EH (cell line): Measurements from ENCODE around the gene NPIPB12.
"Not testable (repeated sequence)": the region's sequence is repeated elsewhere in the genome, so short reads cannot be mapped to it uniquely, and the experiment has no call there.

Experiments used
- DNase-seq: peaks from one replicate; pipeline ENCODE4 v3.0.0-alpha.2; 2015; ENCODE audit warnings: low read depth

Gene NPIPB12

DNA sequence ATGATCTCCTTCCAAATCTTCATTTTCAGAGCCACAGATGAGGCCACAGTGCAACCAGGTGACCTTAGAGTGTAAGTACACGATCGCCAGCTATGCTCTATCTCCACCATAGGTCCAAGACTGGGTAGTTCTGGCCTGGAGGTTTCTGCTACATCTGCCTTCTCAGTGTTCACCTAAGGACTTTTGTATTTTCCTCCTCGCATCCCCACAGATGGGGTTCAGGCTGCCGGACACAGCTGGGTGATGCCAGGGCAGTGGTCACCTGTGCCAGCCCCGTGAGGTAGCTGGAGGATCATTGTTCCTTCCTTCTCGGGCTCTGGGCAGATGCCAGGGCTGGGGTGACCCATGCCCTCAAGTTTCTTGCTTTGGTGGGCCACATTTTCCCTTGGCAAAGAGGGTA, at the start of gene NPIPB12:
NPIPB12 (minus strand) TSS at position 101 of the 400 bp plus-strand sequence.
- DNase-seq = not testable (repeated sequence)

DNA sequence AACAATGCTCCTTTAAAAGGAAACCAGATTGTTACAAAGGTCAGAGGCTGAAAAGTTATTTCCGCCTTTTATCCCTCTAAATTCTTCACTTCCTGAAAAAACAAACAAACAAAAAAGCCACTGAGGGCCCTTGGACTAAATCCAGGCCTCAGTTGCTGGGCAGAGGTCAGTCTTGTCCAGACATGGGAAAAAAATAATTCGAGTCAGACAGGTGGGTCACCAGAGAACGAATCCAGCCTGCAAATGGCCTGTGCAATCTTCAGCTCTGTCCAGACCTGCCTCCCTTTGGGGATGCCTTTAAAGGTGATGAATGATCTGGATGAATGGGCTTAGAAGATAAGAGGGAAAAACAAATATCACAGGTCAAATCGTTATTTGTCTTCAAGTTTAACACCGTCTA, 15.3 kb upstream of the NPIPB12 start:
- not testable (repeated sequence) for DNase-seq

GRCh38 chr16:29482276-29482675, 23.9 kb downstream of the NPIPB12 start:
- not testable (repeated sequence) for DNase-seq

DNA sequence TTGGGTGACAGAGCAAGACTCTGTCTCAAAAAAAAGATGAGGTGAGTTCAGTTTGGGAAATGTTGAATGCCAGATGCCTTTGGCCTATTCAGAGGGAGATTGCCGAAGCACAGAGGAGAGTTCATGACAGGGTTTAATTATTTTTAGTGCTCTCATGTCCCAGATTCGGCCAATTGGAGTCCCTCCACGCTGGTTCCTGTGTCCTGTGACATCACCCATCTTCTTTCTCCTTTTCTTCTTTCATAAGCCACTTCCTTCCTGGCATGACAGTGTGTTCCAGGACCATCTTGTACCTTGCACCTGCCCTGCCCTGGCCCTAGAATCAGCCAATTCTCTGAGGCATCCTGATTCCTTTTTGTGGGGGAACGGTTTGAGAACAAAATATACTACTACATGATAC, 34.1 kb downstream of the NPIPB12 start:
- DNase-seq = not testable (repeated sequence)

DNA sequence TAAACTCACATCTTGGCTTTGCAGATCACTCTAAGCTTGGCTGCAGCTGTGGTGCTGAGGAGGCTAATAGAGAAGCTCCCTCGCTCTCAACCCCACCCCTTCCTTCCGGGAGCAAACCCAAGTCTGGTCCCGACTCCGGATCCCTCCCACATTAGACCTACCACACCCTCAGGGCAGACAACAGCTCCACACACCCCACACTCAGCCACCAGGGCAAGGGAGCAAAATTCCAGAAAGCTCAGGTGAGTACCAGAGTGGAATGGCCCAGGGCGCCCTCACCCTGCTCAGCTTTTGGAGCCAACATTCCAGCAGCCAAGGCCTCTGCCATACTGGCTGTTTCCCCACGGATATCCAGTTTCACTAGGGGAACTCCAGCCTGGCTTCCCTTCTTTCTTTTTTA, 36.5 kb downstream of the NPIPB12 start:
- DNase-seq = not testable (repeated sequence)

- not testable (repeated sequence) for DNase-seq
Measured at GRCh38 chr16:29467654-29468366, 38.4 kb downstream of the NPIPB12 start.

- DNase-seq = not testable (repeated sequence)
Measured at GRCh38 chr16:29466904-29467303, 39.3 kb downstream of the NPIPB12 start.

GRCh38 chr16:29465985-29466824, 40.0 kb downstream of the NPIPB12 start:
- DNase-seq = not testable (repeated sequence)

DNA sequence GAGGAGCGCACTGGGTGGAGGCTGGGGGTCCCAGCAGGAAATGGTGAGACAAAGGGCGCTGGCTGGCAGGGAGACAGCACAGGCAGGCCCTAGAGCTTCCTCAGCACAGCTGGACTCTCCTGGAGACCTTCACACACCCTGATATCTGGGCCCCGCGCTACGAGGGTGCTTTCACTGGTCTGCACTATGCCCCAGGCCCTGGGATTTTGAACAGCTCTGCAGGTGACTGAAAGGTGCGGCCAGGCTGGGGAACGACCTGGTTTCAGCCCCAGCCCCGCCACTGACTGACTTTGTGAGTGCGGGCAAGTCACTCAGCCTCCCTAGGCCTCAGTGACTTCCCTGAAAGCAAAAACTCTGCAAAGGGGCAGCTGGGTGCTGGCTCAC, 45.6 kb downstream of the NPIPB12 start:
- not testable (repeated sequence) for DNase-seq

DNA sequence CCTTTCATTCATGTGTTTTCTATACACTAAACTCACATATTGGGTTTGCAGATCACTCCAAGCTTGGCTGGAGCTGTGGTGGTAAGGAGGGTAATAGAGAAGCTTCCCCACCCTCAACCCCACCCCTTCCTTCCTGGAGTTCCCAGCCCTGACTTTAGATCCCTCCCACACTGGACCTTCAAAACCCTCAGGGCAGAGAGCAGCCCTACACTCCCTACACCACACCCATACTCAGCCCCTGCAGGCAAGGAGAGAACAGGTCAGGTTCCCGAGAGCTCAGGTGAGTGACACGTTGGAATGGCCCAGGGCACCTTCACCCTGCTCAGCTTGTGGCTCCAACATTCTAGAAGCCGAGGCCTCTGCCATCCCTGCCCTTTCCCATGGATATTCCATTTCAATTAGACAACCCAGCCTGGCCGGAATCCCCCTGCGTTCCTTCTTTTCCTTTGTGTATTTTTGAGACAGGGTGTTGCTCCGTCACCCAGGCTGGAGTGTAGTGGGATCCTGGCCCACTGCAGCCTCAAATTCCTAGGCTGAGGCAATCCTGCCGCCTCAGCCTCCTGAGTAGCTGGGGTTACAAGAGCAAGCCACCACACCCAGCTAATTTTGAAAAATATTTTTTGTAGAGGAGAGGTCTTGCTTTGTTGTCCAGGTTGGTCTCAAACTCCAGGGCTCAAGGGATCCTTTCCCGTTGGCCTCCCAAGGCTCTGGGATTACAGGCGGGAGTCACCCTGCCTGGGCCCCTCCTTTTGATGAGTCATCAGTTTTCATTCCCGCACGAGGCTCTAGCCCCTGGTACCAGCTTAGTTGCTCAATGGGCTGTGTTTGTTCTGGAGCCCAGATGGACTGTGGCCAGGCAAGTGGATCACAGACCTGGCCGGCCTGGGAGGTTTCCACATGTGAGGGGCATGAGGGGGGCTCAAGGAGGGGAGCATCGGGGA, 46.2 kb downstream of the NPIPB12 start, which contains the start of gene SULT1A4:
SULT1A4 (plus strand) TSS at position 208 of the 941 bp plus-strand sequence. CDS start 1,473 bp downstream, outside the sequence.
- not testable (repeated sequence) for DNase-seq

DNA sequence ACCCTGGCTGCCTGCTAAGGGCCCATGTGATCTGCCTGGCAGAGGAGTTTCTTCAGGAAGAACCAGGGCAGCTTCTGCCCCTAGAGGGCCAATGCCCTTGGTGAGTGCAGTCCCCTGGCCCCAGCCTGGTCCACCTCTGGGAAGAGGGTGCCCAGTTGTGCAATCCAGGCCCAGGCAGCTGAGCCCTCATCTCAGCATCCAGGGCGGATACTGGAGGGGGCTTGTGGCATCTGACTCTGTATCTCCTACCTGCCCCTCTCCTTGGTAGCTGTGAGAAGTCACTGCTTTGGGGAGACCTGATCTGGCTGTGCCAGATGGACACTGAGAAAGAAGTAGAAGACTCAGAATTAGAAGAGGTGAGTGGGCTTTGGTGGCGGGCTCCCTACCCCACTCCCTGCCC, 48.5 kb downstream of the NPIPB12 start:
- not testable (repeated sequence) for DNase-seq

DNA sequence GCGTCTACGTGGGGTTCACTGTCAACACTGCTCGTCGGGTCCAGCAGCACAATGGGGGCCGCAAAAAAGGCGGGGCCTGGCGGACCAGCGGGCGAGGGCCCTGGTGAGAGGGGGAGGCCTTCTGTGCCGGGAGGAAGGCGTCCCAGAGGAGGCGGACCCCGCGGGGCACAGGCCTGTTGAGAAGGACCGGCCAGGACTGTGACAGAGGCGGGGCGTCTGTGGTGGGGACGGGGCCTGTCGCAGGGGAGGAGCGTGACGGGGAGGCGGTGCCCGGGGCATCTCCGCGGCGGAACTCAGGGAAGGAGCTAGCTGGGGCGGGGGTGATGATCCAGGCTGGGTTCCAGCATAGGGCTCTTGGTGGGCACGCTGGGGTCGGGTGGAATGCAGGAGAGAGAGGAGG, 51.4 kb downstream of the NPIPB12 start:
- DNase-seq = not testable (repeated sequence)

- not testable (repeated sequence) for DNase-seq
Measured at GRCh38 chr16:29454269-29454668, 51.9 kb downstream of the NPIPB12 start, which contains the start of the genes BOLA2 and SLX1B. BOLA2 (minus strand) TSS chr16:29454351; CDS start chr16:29454253, 98 bp downstream. SLX1B (plus strand) TSS chr16:29454533.

GRCh38 chr16:29453754-29454153, 52.5 kb downstream of the NPIPB12 start:
- not testable (repeated sequence) for DNase-seq
